GM12878 (cell line): Measurements from ENCODE around the gene HSBP1L1. TPM values are rescaled to one million over a fixed set of nuclear protein-coding genes. Genes with fewer than 3 reads are reported as not detected.

Source experiments
- ATAC-seq: fragments of 200-7000 bp; cut with Tn5 transposase; 3 replicates; pipeline ENCODE4 v1.9.1; 2020; ENCODE audit warnings: mild to moderate bottlenecking, moderate library complexity
- BruUV-seq: library from RNA; stranded (reverse); fragments of 400-500 nt; replicated peaks from 2 replicates; lab custom pipeline; 2021; lab: Mats Ljungman, UMichigan
- CTCF ChIA-PET: fragments of 300-600 bp; sonication (Branson Sonifier 250); formaldehyde crosslinking; extraction: SDS; loops from one replicate; lab custom pipeline; 2021; ENCODE audit warnings: inconsistent platforms; lab: Yijun Ruan, JAX
- POLR2A ChIA-PET: fragments of 350-600 bp; formaldehyde crosslinking; extraction: SDS; loops from one replicate; lab custom pipeline; 2021; ENCODE audit warnings: inconsistent platforms; lab: Charles Lee
- RAD21 ChIA-PET: fragments of 300-600 bp; sonication (Branson Sonifier 250); formaldehyde crosslinking; loops from one replicate; lab custom pipeline; 2023; ENCODE audit warnings: antibody characterized with exemption; ENCODE audit not compliant: unreplicated experiment; lab: Charles Lee
- SMC1A ChIA-PET: fragments of 300-600 bp; sonication (Branson Sonifier 250); formaldehyde crosslinking; loops from one replicate; lab custom pipeline; 2023; ENCODE audit not compliant: unreplicated experiment, uncharacterized antibody; lab: Charles Lee
- DNase-seq: peaks from one replicate; pipeline ENCODE4 v3.0.0-alpha.2; 2011; ENCODE audit warnings: low read depth, low spot score
- FAIRE-seq: peaks from 3 replicates; lab custom pipeline; 2011; peaks lifted over from hg19 to GRCh38; lab: Jason Lieb, UNC
- H2AFZ ChIP-seq: 2 replicates; pipeline ENCODE4 v1.6.0; 2011; ENCODE audit warnings: low read depth, low read length, control low read depth; ENCODE audit not compliant: control insufficient read depth
- H3K27ac ChIP-seq: 2 replicates; pipeline ENCODE4 v1.5.1; 2011; ENCODE audit warnings: control low read depth; ENCODE audit not compliant: control insufficient read depth, insufficient read depth
- H3K27me3 ChIP-seq, 2 experiments: replicated peaks in 1 of 2; 2 replicates each; pipeline versions ENCODE4 v1.6.0 to v1.6.1; 2011; ENCODE audit warnings: low read length in 1 of 2; ENCODE audit not compliant: control insufficient read depth in 2 of 2, insufficient read depth in 2 of 2
- H3K36me3 ChIP-seq, 2 experiments: 2 replicates each; pipeline ENCODE4 v1.5.1; 2011; ENCODE audit warnings: low read length in 1 of 2; ENCODE audit not compliant: control insufficient read depth in 2 of 2, insufficient read depth in 2 of 2
- H3K4me1 ChIP-seq: 2 replicates; pipeline ENCODE4 v1.6.1; 2011; ENCODE audit warnings: mild to moderate bottlenecking, low read length, moderate library complexity, mixed read lengths; ENCODE audit not compliant: control insufficient read depth, insufficient read depth
- H3K4me2 ChIP-seq: 2 replicates; pipeline ENCODE4 v1.6.0; 2011; ENCODE audit warnings: control low read depth; ENCODE audit not compliant: control insufficient read depth, insufficient read depth
- H3K4me3 ChIP-seq: fragments of 200-600 bp; sonication (generic); 2 replicates; pipeline ENCODE4 v1.5.1; 2016
- H3K79me2 ChIP-seq: 2 replicates; pipeline ENCODE4 v1.6.0; 2011; ENCODE audit warnings: low read length; ENCODE audit not compliant: control insufficient read depth, insufficient read depth
- H3K9ac ChIP-seq: 2 replicates; pipeline ENCODE4 v1.8.0; 2011; ENCODE audit warnings: low read length, control low read depth, mixed read lengths; ENCODE audit not compliant: control insufficient read depth, insufficient read depth
- H3K9me3 ChIP-seq: replicated peaks from 3 replicates; pipeline ENCODE4 v1.5.1; 2011; ENCODE audit warnings: mild to moderate bottlenecking, low read length; ENCODE audit not compliant: control insufficient read depth, insufficient read depth
- H4K20me1 ChIP-seq: 2 replicates; pipeline ENCODE4 v1.6.0; 2011; ENCODE audit not compliant: control insufficient read depth, insufficient read depth
- ATF7 ChIP-seq: fragments of 450-650 bp; IDR thresholded peaks from 2 replicates; pipeline ENCODE4 v1.6.1; 2016; ENCODE audit warnings: low read depth, mild to moderate bottlenecking
- BCL11A ChIP-seq: IDR thresholded peaks from 2 replicates; pipeline ENCODE4 v1.6.1; 2011; ENCODE audit warnings: low read depth, low read length
- BCL3 ChIP-seq: IDR thresholded peaks from 2 replicates; pipeline ENCODE4 v1.6.1; 2011; ENCODE audit warnings: borderline replicate concordance, low read depth, mild to moderate bottlenecking, moderate library complexity, low read length; ENCODE audit not compliant: insufficient read depth, poor library complexity, severe bottlenecking
- CTCF ChIP-seq, 3 experiments: IDR thresholded peaks in 2 of 3; conservative IDR thresholded peaks in 1 of 3; 2 replicates each; pipeline ENCODE4 v1.5.1; 2011; ENCODE audit warnings: low read depth in 3 of 3, low read length in 3 of 3, mild to moderate bottlenecking in 3 of 3, control low read depth in 2 of 3, moderate library complexity in 2 of 3, inconsistent platforms in 1 of 3, mixed read lengths in 1 of 3; ENCODE audit not compliant: control insufficient read depth in 2 of 3, insufficient read depth in 1 of 3; ENCODE audit errors: extremely low read depth in 1 of 3
- ELK1 ChIP-seq: IDR thresholded peaks from 2 replicates; pipeline ENCODE4 v1.6.1; 2012; ENCODE audit warnings: low read depth, low read length, improper control_type of control experiment
- IKZF1 ChIP-seq: fragments of 450-650 bp; conservative IDR thresholded peaks from 2 replicates; pipeline ENCODE4 v1.6.1; 2017; ENCODE audit warnings: antibody characterized with exemption, mild to moderate bottlenecking
- IRF3 ChIP-seq: fragments of 450-650 bp; IDR thresholded peaks from 2 replicates; pipeline ENCODE4 v1.6.1; 2014; ENCODE audit warnings: mild to moderate bottlenecking
- JUNB ChIP-seq: IDR thresholded peaks from 2 replicates; pipeline ENCODE4 v1.6.1; 2016; ENCODE audit warnings: antibody characterized with exemption, mild to moderate bottlenecking
- MTA3 ChIP-seq: IDR thresholded peaks from 2 replicates; pipeline ENCODE4 v1.6.1; 2012; ENCODE audit warnings: low read length, inconsistent platforms, borderline replicate concordance
- MYB ChIP-seq: fragments of 150-350 bp; IDR thresholded peaks from 2 replicates; pipeline ENCODE4 v1.6.1; 2014; ENCODE audit warnings: mild to moderate bottlenecking, low read depth, low read length, borderline replicate concordance
- RB1 ChIP-seq: fragments of 450-650 bp; formaldehyde crosslinking; IDR thresholded peaks from 2 replicates; pipeline ENCODE4 v1.6.1; 2017; ENCODE audit warnings: mild to moderate bottlenecking, borderline replicate concordance
- RFX5 ChIP-seq: IDR thresholded peaks from 2 replicates; pipeline ENCODE4 v1.6.1; 2011; ENCODE audit warnings: low read depth, low read length, improper control_type of control experiment
- SIX5 ChIP-seq: IDR thresholded peaks from 2 replicates; pipeline ENCODE4 v1.6.1; 2011; ENCODE audit warnings: mild to moderate bottlenecking, low read depth, low read length, moderate library complexity; ENCODE audit not compliant: severe bottlenecking
- TCF3 ChIP-seq: IDR thresholded peaks from 2 replicates; pipeline ENCODE4 v1.6.1; 2012; ENCODE audit warnings: low read depth, mild to moderate bottlenecking, low read length, borderline replicate concordance; ENCODE audit not compliant: insufficient read depth
- ZNF24 ChIP-seq: fragments of 450-650 bp; IDR thresholded peaks from 2 replicates; pipeline ENCODE4 v1.6.1; 2017; ENCODE audit warnings: antibody characterized with exemption, mild to moderate bottlenecking
- ZNF622 ChIP-seq: fragments of 450-650 bp; IDR thresholded peaks from 2 replicates; pipeline ENCODE4 v1.6.1; 2017; ENCODE audit warnings: mild to moderate bottlenecking, inconsistent platforms
- ZSCAN29 ChIP-seq: fragments of 450-650 bp; IDR thresholded peaks from 2 replicates; pipeline ENCODE4 v1.6.1; 2017; ENCODE audit warnings: mild to moderate bottlenecking, moderate library complexity
- WGBS: methylation state at CpG from one replicate; pipeline ENCODE4 v1.1.6; 2016; ENCODE audit warnings: low lambda C conversion rate; ENCODE audit not compliant: insufficient replicate concordance, insufficient coverage; ENCODE audit errors: missing lambda C conversion rate; 5-methylcytosine and 5-hydroxymethylcytosine counted together
- in situ Hi-C: fragments of 300-500 bp; cut with MboI; formaldehyde crosslinking; loops from 9 replicates; pipeline ENCODE4 v1.14.3; 2018; ENCODE audit warnings: mixed read lengths
- intact Hi-C: fragments of 100-400 bp; cut with micrococcal nuclease; formaldehyde crosslinking; loops from one replicate; pipeline ENCODE4 v1.14.2; 2022; ENCODE audit not compliant: unreplicated experiment
- polyA plus RNA-seq, 11 experiments: library from polyadenylated mRNA; depleted of rRNA in 4 of 11; unstranded in 6 of 11; stranded (reverse) in 5 of 11; fragments of >200 nt; fragmentation: Nextera tagmentation in 4 of 11; fragmentation: Illumina TruSeq in 1 of 11; extraction: Ambion mirVana in 4 of 11; extraction: Trizol in 1 of 11; gene quantifications; 1 replicate in 1 of 11; 2 replicates in 10 of 11; pipeline versions ENCODE4 v1.2.1 to v1.2.3, GENCODE V29; 2011 to 2016; ENCODE audit warnings: inconsistent platforms in 2 of 11, missing spikeins in 2 of 11, low read depth in 1 of 11
- total RNA-seq, 4 experiments: library from RNA; depleted of rRNA in 3 of 4; stranded (reverse); fragments of >200 nt in 3 of 4; fragmentation: Illumina TruSeq in 1 of 4; extraction: Trizol in 1 of 4; gene quantifications; 2 replicates each; pipeline versions ENCODE4 v1.2.1 to v1.2.3, GENCODE V29; 2013 to 2021

HSBP1L1 gene
- total and polyA plus RNA-seq, 10 of the 15 experiments (the other 5 are each of a cell fraction or from before 2014, with no cell fraction given): 0.97 to 14.0 (median 6.9) TPM; not detected in 1

GRCh38 chr18:79975043-79975442 is 10.6 kb downstream of the HSBP1L1 start (continued):
- no peak for TF ChIP-seq ELK1

- in situ Hi-C loops (no loop called here), intact Hi-C loops (no loop called here)
- H3K4me2 ChIP-seq: no peak overlapping the region
- H3K36me3 ChIP-seq: peaks cover 16 to 30% of the 10 kb centered on the region in 2 experiments
- H3K4me3 ChIP-seq: no peak overlapping the region
- no peaks in the 10 kb centered on the region for H3K9me3 ChIP-seq
- DNase-seq: no peak
- H3K27me3 ChIP-seq: no peaks in the 10 kb centered on the region
- H3K79me2 ChIP-seq: peaks cover 30% of the 10 kb centered on the region
- H2AFZ ChIP-seq: no peak overlapping the region
- TF ChIP-seq MTA3 (no peak), ATF7 (no peak), RFX5 (no peak), BCL3 (no peak), CTCF (IDR thresholded peaks at IDR 0.05 in 2 of 3, conservative IDR thresholded peaks at IDR 0.05 in 1 of 3; ENCODE audit: control insufficient read depth in 2 of 3, extremely low read depth in 1 of 3, insufficient read depth in 1 of 3, low read depth in 3 of 3, low read length in 3 of 3) (no peak), RB1 (no peak), IKZF1 (no peak), ZNF24 (no peak), IRF3 (no peak), SIX5 (no peak), MYB (no peak), BCL11A (no peak), ZNF622 (no peak), TCF3 (no peak), JUNB (no peak), ZSCAN29 (no peak)
- no peaks in the 10 kb centered on the region for H3K4me1 ChIP-seq
- H4K20me1 ChIP-seq: no peaks in the 10 kb centered on the region; the same call in 1 of the 2 replicates
- ChIA-PET RAD21 (no interaction called here), CTCF (no interaction called here), POLR2A (interaction anchor here (1.0 kb wide), 1 partner anchor 13 kb away, joined by 3 read pairs; no protein-coding TSS in a partner anchor), SMC1A (interaction anchor here (1.2 kb wide), 1 partner anchor 9 kb away, joined by 8 read pairs; no protein-coding TSS in a partner anchor)
- H3K27ac ChIP-seq: no peak overlapping the region
- FAIRE-seq: no peak
- WGBS: 97% methylated on average over 14 of the region's 14 CpGs
- no peak for ATAC-seq
- no peak overlapping the region for H3K9ac ChIP-seq
- BruUV-seq: no TSS peak
These were observed 11.7 kb downstream of the HSBP1L1 start for GRCh38 chr18:79975985-79976680.
